GM12878 (cell line): ENCODE results near the gene RSBN1L. TPM values are rescaled to one million over a fixed set of nuclear protein-coding genes. Genes with fewer than 3 reads are reported as not detected.

Experiments
- ATAC-seq: fragments of 200-7000 bp; cut with Tn5 transposase; 3 replicates; pipeline ENCODE4 v1.9.1; 2020; ENCODE audit warnings: mild to moderate bottlenecking, moderate library complexity
- BruUV-seq: library from RNA; stranded (reverse); fragments of 400-500 nt; replicated peaks from 2 replicates; lab custom pipeline; 2021; lab: Mats Ljungman, UMichigan
- CTCF ChIA-PET: fragments of 300-600 bp; sonication (Branson Sonifier 250); formaldehyde crosslinking; extraction: SDS; loops from one replicate; lab custom pipeline; 2021; ENCODE audit warnings: inconsistent platforms; lab: Yijun Ruan, JAX
- POLR2A ChIA-PET: fragments of 350-600 bp; formaldehyde crosslinking; extraction: SDS; loops from one replicate; lab custom pipeline; 2021; ENCODE audit warnings: inconsistent platforms; lab: Charles Lee
- RAD21 ChIA-PET: fragments of 300-600 bp; sonication (Branson Sonifier 250); formaldehyde crosslinking; loops from one replicate; lab custom pipeline; 2023; ENCODE audit warnings: antibody characterized with exemption; ENCODE audit not compliant: unreplicated experiment; lab: Charles Lee
- SMC1A ChIA-PET: fragments of 300-600 bp; sonication (Branson Sonifier 250); formaldehyde crosslinking; loops from one replicate; lab custom pipeline; 2023; ENCODE audit not compliant: unreplicated experiment, uncharacterized antibody; lab: Charles Lee
- DNase-seq: peaks from one replicate; pipeline ENCODE4 v3.0.0-alpha.2; 2011; ENCODE audit warnings: low read depth, low spot score
- FAIRE-seq: peaks from 3 replicates; lab custom pipeline; 2011; peaks lifted over from hg19 to GRCh38; lab: Jason Lieb, UNC
- H2AFZ ChIP-seq: 2 replicates; pipeline ENCODE4 v1.6.0; 2011; ENCODE audit warnings: low read depth, low read length, control low read depth; ENCODE audit not compliant: control insufficient read depth
- H3K27ac ChIP-seq: 2 replicates; pipeline ENCODE4 v1.5.1; 2011; ENCODE audit warnings: control low read depth; ENCODE audit not compliant: control insufficient read depth, insufficient read depth
- H3K27me3 ChIP-seq, 2 experiments: replicated peaks in 1 of 2; 2 replicates each; pipeline versions ENCODE4 v1.6.0 to v1.6.1; 2011; ENCODE audit warnings: low read length in 1 of 2; ENCODE audit not compliant: control insufficient read depth in 2 of 2, insufficient read depth in 2 of 2
- H3K36me3 ChIP-seq, 2 experiments: 2 replicates each; pipeline ENCODE4 v1.5.1; 2011; ENCODE audit warnings: low read length in 1 of 2; ENCODE audit not compliant: control insufficient read depth in 2 of 2, insufficient read depth in 2 of 2
- H3K4me1 ChIP-seq: 2 replicates; pipeline ENCODE4 v1.6.1; 2011; ENCODE audit warnings: mild to moderate bottlenecking, low read length, moderate library complexity, mixed read lengths; ENCODE audit not compliant: control insufficient read depth, insufficient read depth
- H3K4me2 ChIP-seq: 2 replicates; pipeline ENCODE4 v1.6.0; 2011; ENCODE audit warnings: control low read depth; ENCODE audit not compliant: control insufficient read depth, insufficient read depth
- H3K4me3 ChIP-seq: fragments of 200-600 bp; sonication (generic); 2 replicates; pipeline ENCODE4 v1.5.1; 2016
- H3K79me2 ChIP-seq: 2 replicates; pipeline ENCODE4 v1.6.0; 2011; ENCODE audit warnings: low read length; ENCODE audit not compliant: control insufficient read depth, insufficient read depth
- H3K9ac ChIP-seq: 2 replicates; pipeline ENCODE4 v1.8.0; 2011; ENCODE audit warnings: low read length, control low read depth, mixed read lengths; ENCODE audit not compliant: control insufficient read depth, insufficient read depth
- H3K9me3 ChIP-seq: replicated peaks from 3 replicates; pipeline ENCODE4 v1.5.1; 2011; ENCODE audit warnings: mild to moderate bottlenecking, low read length; ENCODE audit not compliant: control insufficient read depth, insufficient read depth
- H4K20me1 ChIP-seq: 2 replicates; pipeline ENCODE4 v1.6.0; 2011; ENCODE audit not compliant: control insufficient read depth, insufficient read depth
- ATF7 ChIP-seq: fragments of 450-650 bp; IDR thresholded peaks from 2 replicates; pipeline ENCODE4 v1.6.1; 2016; ENCODE audit warnings: low read depth, mild to moderate bottlenecking
- BMI1 ChIP-seq: fragments of 450-650 bp; IDR thresholded peaks from 2 replicates; pipeline ENCODE4 v1.6.1; 2016; ENCODE audit warnings: mild to moderate bottlenecking, moderate library complexity, borderline replicate concordance
- CBX3 ChIP-seq: fragments of 200-600 bp; sonication (generic); IDR thresholded peaks from 2 replicates; pipeline ENCODE4 v1.6.1; 2016; ENCODE audit warnings: low read depth, borderline replicate concordance
- CHD2 ChIP-seq: IDR thresholded peaks from 2 replicates; pipeline ENCODE4 v1.6.1; 2011; ENCODE audit warnings: low read depth, low read length, improper control_type of control experiment, borderline replicate concordance
- CUX1 ChIP-seq: IDR thresholded peaks from 2 replicates; pipeline ENCODE4 v1.6.1; 2012; ENCODE audit warnings: improper control_type of control experiment, low read depth, low read length; ENCODE audit not compliant: insufficient replicate concordance
- IKZF2 ChIP-seq, 2 experiments: fragments of 450-650 bp; IDR thresholded peaks; 2 replicates each; pipeline ENCODE4 v1.6.1; 2017; ENCODE audit warnings: mild to moderate bottlenecking in 2 of 2, moderate library complexity in 2 of 2
- JUNB ChIP-seq: IDR thresholded peaks from 2 replicates; pipeline ENCODE4 v1.6.1; 2016; ENCODE audit warnings: antibody characterized with exemption, mild to moderate bottlenecking
- KAT2A ChIP-seq: conservative IDR thresholded peaks from 2 replicates; pipeline ENCODE4 v1.6.1; 2011; ENCODE audit warnings: low read depth, low read length; ENCODE audit not compliant: control insufficient read depth
- NR2C2 ChIP-seq: IDR thresholded peaks from 2 replicates; pipeline ENCODE4 v1.6.1; 2011; ENCODE audit warnings: borderline replicate concordance, low read depth; ENCODE audit not compliant: control insufficient read depth, insufficient read length
- NR2F1 ChIP-seq: fragments of 450-650 bp; conservative IDR thresholded peaks from 2 replicates; pipeline ENCODE4 v1.6.1; 2017; ENCODE audit warnings: mild to moderate bottlenecking
- PRDM15 ChIP-seq: fragments of 450-650 bp; formaldehyde crosslinking; IDR thresholded peaks from 2 replicates; pipeline ENCODE4 v1.4.0; 2020; ENCODE audit warnings: mild to moderate bottlenecking, moderate library complexity
- SMAD1 ChIP-seq: fragments of 450-650 bp; IDR thresholded peaks from 2 replicates; pipeline ENCODE4 v1.6.1; 2018; ENCODE audit warnings: mild to moderate bottlenecking, low read depth; ENCODE audit not compliant: partially characterized antibody
- ZNF24 ChIP-seq: fragments of 450-650 bp; IDR thresholded peaks from 2 replicates; pipeline ENCODE4 v1.6.1; 2017; ENCODE audit warnings: antibody characterized with exemption, mild to moderate bottlenecking
- ZNF384 ChIP-seq: IDR thresholded peaks from 2 replicates; pipeline ENCODE4 v1.6.1; 2012; ENCODE audit warnings: low read depth, mild to moderate bottlenecking, low read length, improper control_type of control experiment, borderline replicate concordance
- WGBS: methylation state at CpG from one replicate; pipeline ENCODE4 v1.1.6; 2016; ENCODE audit warnings: low lambda C conversion rate; ENCODE audit not compliant: insufficient replicate concordance, insufficient coverage; ENCODE audit errors: missing lambda C conversion rate; 5-methylcytosine and 5-hydroxymethylcytosine counted together
- in situ Hi-C: fragments of 300-500 bp; cut with MboI; formaldehyde crosslinking; loops from 9 replicates; pipeline ENCODE4 v1.14.3; 2018; ENCODE audit warnings: mixed read lengths
- intact Hi-C: fragments of 100-400 bp; cut with micrococcal nuclease; formaldehyde crosslinking; loops from one replicate; pipeline ENCODE4 v1.14.2; 2022; ENCODE audit not compliant: unreplicated experiment
- polyA plus RNA-seq, 11 experiments: library from polyadenylated mRNA; depleted of rRNA in 4 of 11; unstranded in 6 of 11; stranded (reverse) in 5 of 11; fragments of >200 nt; fragmentation: Nextera tagmentation in 4 of 11; fragmentation: Illumina TruSeq in 1 of 11; extraction: Ambion mirVana in 4 of 11; extraction: Trizol in 1 of 11; gene quantifications; 1 replicate in 1 of 11; 2 replicates in 10 of 11; pipeline versions ENCODE4 v1.2.1 to v1.2.3, GENCODE V29; 2011 to 2016; ENCODE audit warnings: inconsistent platforms in 2 of 11, missing spikeins in 2 of 11, low read depth in 1 of 11
- total RNA-seq, 4 experiments: library from RNA; depleted of rRNA in 3 of 4; stranded (reverse); fragments of >200 nt in 3 of 4; fragmentation: Illumina TruSeq in 1 of 4; extraction: Trizol in 1 of 4; gene quantifications; 2 replicates each; pipeline versions ENCODE4 v1.2.1 to v1.2.3, GENCODE V29; 2013 to 2021

Gene RSBN1L
- total and polyA plus RNA-seq, 10 of the 15 experiments (the other 5 are each of a cell fraction or from before 2014, with no cell fraction given), result 4.5 to 23.7 (median 10.3) TPM

- 26% methylated on average over 2 of the region's 2 CpGs for whole genome bisulfite sequencing
- FAIRE-seq, result no peak
- Histone ChIP-seq H3K27me3 (no peaks in the 10 kb centered on the region), H3K9ac (no peak overlapping the region), H3K9me3 (peaks cover 27% of the 10 kb centered on the region), H3K27ac (no peak overlapping the region), H2AFZ (no peak overlapping the region), H3K4me1 (no peaks in the 10 kb centered on the region), H3K4me2 (no peak overlapping the region), H3K4me3 (no peak overlapping the region), H3K79me2 (peaks cover 45% of the 10 kb centered on the region), H4K20me1 (no peaks in the 10 kb centered on the region), H3K36me3 (peaks cover 0 to 8% of the 10 kb centered on the region in 2 experiments; a peak in 1 of 4 replicates)
- SMC1A ChIA-PET, result interaction anchor here (0.7 to 3.6 kb wide), 7 partner anchors 11 to 99 kb away, joined by 3 to 16 read pairs (median 4); no protein-coding TSS in a partner anchor
- intact Hi-C loops, result no loop called here
- no peak for DNase-seq
- CTCF ChIA-PET, result interaction anchor here (1.1 to 1.4 kb wide), 2 partner anchors 8 to 10 kb away, joined by 4 to 6 read pairs; no protein-coding TSS in a partner anchor
- POLR2A ChIA-PET, result interaction anchor here (1.1 kb wide), 1 partner anchor 12 kb away, joined by 4 read pairs; no protein-coding TSS in a partner anchor
- BruUV-seq, result no TSS peak
- RAD21 ChIA-PET, result no interaction called here
- in situ Hi-C loops, result no loop called here
- ATAC-seq, result no peak
- TF ChIP-seq NR2C2 (no peak), IKZF2 (IDR thresholded peaks at IDR 0.05) (no peak), PRDM15 (CRISPR knock-in tag) (no peak), CUX1 (no peak), ZNF384 (no peak), CHD2 (no peak), KAT2A (no peak), SMAD1 (no peak), ZNF24 (no peak), JUNB (no peak), NR2F1 (no peak), ATF7 (no peak), CBX3 (no peak), BMI1 (no peak)
These were observed 116.9 kb downstream of the RSBN1L start for GRCh38 chr7:77813180-77813579.
